ENCODE measurements around the gene SLC35F3.

Gene SLC35F3

DNA sequence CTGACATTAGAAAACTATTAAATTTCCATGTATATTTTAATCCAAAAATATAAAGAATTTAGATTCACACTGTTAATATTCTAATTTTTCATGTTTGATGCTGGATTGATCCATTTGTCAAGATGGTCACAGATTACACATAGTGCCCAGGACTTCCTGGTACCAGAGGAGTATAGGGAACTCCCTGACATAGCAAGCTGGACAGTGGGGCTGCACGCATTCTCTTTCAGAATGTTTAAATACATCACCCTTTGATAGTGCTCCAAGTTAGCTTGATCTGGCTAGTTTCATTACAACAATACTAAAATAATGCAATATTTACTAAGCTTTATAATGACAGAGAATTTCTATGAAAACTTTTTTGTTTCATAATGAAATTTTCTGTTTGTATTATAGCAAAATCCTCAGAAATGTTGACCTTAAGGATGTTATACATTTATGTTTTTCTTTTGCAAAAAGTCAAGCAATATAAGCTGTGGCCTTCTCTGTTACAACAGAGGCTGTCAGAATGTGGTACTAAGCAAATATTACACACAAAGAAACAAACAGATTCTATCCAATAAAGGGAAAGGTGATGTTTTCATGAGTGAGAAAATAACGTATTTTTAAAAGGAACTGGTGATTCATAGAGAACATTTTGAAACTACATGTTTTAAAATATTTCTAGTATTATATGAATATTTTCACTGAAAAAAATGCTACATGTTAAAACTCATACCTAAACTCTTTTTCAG lies 84.7 kb downstream of the SLC35F3 start:
- TF ChIP-seq, protein P1, sequence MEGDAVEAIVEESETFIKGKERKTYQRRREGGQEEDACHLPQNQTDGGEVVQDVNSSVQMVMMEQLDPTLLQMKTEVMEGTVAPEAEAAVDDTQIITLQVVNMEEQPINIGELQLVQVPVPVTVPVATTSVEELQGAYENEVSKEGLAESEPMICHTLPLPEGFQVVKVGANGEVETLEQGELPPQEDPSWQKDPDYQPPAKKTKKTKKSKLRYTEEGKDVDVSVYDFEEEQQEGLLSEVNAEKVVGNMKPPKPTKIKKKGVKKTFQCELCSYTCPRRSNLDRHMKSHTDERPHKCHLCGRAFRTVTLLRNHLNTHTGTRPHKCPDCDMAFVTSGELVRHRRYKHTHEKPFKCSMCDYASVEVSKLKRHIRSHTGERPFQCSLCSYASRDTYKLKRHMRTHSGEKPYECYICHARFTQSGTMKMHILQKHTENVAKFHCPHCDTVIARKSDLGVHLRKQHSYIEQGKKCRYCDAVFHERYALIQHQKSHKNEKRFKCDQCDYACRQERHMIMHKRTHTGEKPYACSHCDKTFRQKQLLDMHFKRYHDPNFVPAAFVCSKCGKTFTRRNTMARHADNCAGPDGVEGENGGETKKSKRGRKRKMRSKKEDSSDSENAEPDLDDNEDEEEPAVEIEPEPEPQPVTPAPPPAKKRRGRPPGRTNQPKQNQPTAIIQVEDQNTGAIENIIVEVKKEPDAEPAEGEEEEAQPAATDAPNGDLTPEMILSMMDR (IDR thresholded peaks at IDR 0.05; ENCODE audit: low read depth, low read length): no peak
- TF ChIP-seq, protein P2, sequence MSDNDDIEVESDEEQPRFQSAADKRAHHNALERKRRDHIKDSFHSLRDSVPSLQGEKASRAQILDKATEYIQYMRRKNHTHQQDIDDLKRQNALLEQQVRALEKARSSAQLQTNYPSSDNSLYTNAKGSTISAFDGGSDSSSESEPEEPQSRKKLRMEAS (IDR thresholded peaks at IDR 0.05; ENCODE audit: low read depth, low read length): no peak
- no peak for TF ChIP-seq MYC (IDR thresholded peaks at IDR 0.05; ENCODE audit: low read depth, low read length)
- no peak for TF ChIP-seq POLR2A (IDR thresholded peaks at IDR 0.05; ENCODE audit: extremely low read depth, insufficient read length)

DNA sequence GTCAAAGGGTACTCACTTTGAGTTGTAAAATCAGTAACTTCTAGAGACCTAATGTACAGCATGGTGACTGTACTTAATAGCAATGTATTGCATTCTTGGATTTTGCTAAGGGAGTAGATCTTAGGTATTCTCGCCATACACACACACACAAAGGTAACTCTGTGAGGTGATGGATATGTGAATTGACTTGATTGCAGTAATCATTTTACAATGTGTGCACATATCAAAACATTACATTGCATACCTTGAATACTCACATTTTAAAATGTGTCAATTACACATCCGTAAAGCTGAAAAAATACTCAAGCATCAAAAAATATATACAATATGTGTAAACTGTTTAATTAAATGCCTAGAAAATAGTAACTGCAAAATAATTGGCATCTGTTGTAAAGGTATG lies 86.0 kb downstream of the SLC35F3 start:
- DNase-seq (ENCODE audit: low read depth): no peak
- H3K4me3 ChIP-seq (ENCODE audit: low read depth, low read length): no peak overlapping the region
- TF ChIP-seq, protein P2 (IDR thresholded peaks at IDR 0.05; ENCODE audit: low read depth, low read length): no peak
- TF ChIP-seq, protein P1 (IDR thresholded peaks at IDR 0.05; ENCODE audit: low read depth, low read length): no peak
- TF ChIP-seq POLR2A (IDR thresholded peaks at IDR 0.05; ENCODE audit: extremely low read depth, insufficient read length): no peak
- TF ChIP-seq MYC (IDR thresholded peaks at IDR 0.05; ENCODE audit: low read depth, low read length): no peak

More for the DNA sequence above, 84.7 kb downstream of the SLC35F3 start:
- DNase-seq (ENCODE audit: low read depth): no peak
- H3K4me3 ChIP-seq (ENCODE audit: low read depth, low read length): no peak overlapping the region

DNA sequence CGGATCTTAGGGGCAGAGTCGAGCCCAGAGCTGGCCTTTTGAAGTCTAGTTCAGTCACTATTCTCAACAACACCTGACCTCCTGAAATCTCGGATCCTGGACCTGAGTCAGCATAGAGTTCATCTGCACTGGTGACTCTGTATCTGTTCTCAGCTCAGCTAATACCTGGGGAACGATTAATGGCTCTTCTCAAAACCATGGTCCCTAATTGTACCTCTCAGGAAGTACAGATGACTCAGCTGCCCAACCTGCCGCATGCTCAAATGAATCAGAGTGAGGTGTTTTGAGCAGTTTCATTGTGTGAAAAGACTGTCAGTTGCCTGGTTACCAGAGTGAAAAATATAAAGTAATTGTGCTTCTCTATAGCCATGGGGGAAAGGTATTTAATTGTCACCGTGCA lies 89.2 kb downstream of the SLC35F3 start:
- H3K4me3 ChIP-seq (ENCODE audit: low read depth, low read length): no peak overlapping the region
- DNase-seq (ENCODE audit: low read depth): no peak
- TF ChIP-seq POLR2A (IDR thresholded peaks at IDR 0.05; ENCODE audit: extremely low read depth, insufficient read length): no peak
- TF ChIP-seq MYC (IDR thresholded peaks at IDR 0.05; ENCODE audit: low read depth, low read length): no peak
- TF ChIP-seq, protein P1 (IDR thresholded peaks at IDR 0.05; ENCODE audit: low read depth, low read length): no peak
- TF ChIP-seq, protein P2 (IDR thresholded peaks at IDR 0.05; ENCODE audit: low read depth, low read length): no peak

DNA sequence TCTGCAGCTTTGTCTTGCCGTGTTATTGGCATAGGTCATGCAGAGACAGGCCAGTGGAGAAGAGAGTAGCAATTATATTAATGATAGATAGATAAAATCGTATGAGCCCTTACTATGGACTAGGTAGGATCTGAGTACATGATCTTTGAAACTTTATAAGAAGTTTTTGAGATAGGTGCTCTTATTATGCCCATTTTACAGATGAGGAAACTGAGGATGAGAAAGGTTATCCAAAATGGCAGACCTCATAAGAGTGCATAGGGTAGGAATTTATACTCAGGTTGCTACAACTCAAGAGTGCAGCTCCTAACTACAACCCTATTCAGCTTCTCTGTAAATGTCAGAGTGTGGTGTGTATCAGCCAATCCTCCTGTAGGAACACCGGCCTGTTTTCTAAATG lies 89.6 kb downstream of the SLC35F3 start:
- DNase-seq (ENCODE audit: low read depth): no peak
- TF ChIP-seq POLR2A (IDR thresholded peaks at IDR 0.05; ENCODE audit: extremely low read depth, insufficient read length) (no peak), MYC (IDR thresholded peaks at IDR 0.05; ENCODE audit: low read depth, low read length) (no peak)
- TF ChIP-seq, protein P1 (IDR thresholded peaks at IDR 0.05; ENCODE audit: low read depth, low read length): no peak
- TF ChIP-seq, protein P2 (IDR thresholded peaks at IDR 0.05; ENCODE audit: low read depth, low read length): no peak
- no peak overlapping the region for H3K4me3 ChIP-seq (ENCODE audit: low read depth, low read length)

DNA sequence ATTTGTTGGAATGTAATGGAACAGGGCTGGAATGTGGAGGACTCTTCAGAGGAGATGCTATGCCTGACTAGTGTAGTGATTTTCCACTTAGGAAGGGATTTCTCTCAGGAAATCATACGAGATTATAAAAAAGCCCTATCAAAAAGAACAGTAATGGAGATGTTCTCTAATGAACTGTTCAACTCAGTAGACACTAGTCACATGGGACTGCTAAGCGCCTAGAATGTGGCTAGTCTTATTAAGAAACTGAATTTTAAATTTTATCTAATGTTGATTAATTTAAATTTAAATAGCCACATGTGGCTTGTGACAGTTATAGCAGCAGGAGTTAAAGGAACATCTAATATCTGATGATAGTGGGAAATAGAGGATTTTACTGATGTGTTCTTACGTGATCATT lies 94.0 kb downstream of the SLC35F3 start:
- no peak for DNase-seq (ENCODE audit: low read depth)
- no peak overlapping the region for H3K4me3 ChIP-seq (ENCODE audit: low read depth, low read length)
- TF ChIP-seq, protein P2 (IDR thresholded peaks at IDR 0.05; ENCODE audit: low read depth, low read length): no peak
- TF ChIP-seq POLR2A (IDR thresholded peaks at IDR 0.05; ENCODE audit: extremely low read depth, insufficient read length) (no peak), MYC (IDR thresholded peaks at IDR 0.05; ENCODE audit: low read depth, low read length) (no peak)
- TF ChIP-seq, protein P1 (IDR thresholded peaks at IDR 0.05; ENCODE audit: low read depth, low read length): no peak

All from NB4 (cell line).